GM12892 (cell line): ENCODE results near the gene PNMA1.

Source experiments
- POLR2AphosphoS5 ChIP-seq: IDR thresholded peaks from 2 replicates; pipeline ENCODE4 v1.6.1; 2011; ENCODE audit warnings: low read depth, low read length, control low read depth
- TAF1 ChIP-seq: IDR thresholded peaks from 2 replicates; pipeline ENCODE4 v1.6.1; 2011; ENCODE audit warnings: low read depth, mild to moderate bottlenecking, control low read depth, low read length, borderline replicate concordance

GRCh38 chr14:73752297-73752992 is 38.3 kb upstream of the PNMA1 start:
- peak; percentile 52; the same call in 1 of the 2 replicates for TF ChIP-seq POLR2AphosphoS5
- TF ChIP-seq TAF1, result no peak
